Stimulated activated CD4-positive, alpha-beta T cell treated with anti-CD3 and anti-CD28 coated beads, Interleukin-12 subunit alpha, Interleukin-12 subunit beta, amount 100 ng/mL, for 48 hours (primary cell): ENCODE results near the gene DHDH.

ENCODE experiments used
- DNase-seq, 3 donors: peaks; one replicate each; pipeline ENCODE4 v3.0.0-alpha.2; 2020; ENCODE audit warnings: low read depth in 2 of 3, low spot score in 1 of 3

The DHDH gene

DNA sequence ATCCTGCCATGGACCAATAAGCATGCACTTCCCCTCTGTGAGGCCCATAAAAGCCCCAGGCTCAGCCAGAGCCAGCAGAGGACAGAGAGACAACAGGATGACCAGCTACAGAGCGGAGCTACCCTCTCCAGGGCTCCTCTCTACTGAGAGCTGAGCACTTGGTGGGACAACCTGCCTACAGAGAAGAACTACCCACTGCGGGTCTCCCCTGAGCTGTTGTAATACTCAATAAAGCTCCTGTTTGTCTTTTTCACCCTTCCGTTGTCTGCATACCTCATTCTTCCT is 13.7 kb downstream of the DHDH start:
- DNase-seq = no peak

DNA sequence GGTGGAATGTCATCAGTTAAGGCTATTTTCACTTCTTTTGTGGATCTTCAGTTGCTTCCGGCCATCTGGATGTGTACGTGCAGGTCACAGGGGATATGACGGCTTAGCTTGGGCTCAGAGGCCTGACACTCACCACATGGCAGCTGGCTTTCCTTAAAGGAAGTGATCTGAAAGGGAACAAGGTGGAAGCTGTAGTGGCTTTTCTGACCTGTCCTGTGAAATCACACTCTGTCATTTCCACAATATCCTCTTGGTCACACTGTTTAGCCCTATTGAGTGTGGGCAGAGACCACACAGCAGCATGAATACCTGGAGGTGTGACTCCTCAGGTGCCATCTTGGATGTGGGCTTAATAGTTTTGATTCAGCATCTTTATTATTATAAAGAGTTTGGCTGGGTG is 16.7 kb downstream of the DHDH start:
- no peak for DNase-seq

DNA sequence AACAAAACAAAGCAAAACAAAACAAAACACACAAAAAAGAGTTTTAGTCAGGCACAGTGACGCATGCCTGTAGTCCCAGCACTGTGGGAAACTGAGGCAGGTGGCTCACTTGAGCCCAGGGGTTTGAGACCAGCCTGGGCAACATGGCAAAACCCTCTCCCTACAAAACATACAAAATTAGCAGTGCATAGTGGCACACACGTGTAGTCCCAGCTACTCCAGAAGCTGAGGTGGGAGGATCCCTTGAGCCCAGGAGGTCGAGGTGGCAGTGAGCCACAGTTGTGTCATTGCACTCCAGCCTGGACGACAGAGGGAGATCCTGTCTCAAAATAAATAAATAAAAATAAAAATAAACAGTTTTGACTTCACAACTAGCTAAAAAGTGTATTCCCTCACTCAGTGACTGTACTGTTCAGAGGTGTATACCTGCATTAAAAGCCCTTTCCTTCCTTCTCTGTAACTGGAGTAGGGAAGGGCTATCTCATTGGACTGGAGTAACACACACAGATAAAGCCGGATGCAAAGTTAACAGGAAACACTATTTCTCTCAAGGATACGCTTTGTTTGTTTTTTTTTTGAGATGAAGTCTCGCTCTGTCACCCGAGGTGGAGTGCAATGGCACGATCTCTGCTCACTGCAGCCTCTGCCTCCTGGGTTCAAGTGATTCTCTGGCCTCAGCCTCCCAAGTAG is 17.5 kb downstream of the DHDH start:
- DNase-seq = no peak

DNA sequence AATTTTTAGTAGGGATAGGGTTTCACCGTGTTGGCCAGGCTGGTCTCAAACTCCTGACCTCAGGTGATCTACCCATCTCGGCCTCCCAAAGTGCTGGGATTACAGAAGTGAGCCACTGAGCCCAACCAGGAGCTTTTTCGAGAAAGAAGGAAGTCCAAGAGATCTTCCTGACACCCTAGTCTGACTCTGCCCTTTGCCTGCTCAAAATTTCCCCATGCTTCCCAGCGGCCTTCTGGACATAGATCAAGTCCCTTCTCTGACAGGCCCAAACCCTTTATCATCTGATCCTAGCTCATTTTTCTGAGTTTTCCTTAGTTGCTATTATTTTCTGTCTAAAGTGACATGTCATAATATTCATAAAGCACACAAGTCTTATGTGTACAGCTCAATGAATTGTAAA is 19.6 kb downstream of the DHDH start:
- no peak for DNase-seq

DNA sequence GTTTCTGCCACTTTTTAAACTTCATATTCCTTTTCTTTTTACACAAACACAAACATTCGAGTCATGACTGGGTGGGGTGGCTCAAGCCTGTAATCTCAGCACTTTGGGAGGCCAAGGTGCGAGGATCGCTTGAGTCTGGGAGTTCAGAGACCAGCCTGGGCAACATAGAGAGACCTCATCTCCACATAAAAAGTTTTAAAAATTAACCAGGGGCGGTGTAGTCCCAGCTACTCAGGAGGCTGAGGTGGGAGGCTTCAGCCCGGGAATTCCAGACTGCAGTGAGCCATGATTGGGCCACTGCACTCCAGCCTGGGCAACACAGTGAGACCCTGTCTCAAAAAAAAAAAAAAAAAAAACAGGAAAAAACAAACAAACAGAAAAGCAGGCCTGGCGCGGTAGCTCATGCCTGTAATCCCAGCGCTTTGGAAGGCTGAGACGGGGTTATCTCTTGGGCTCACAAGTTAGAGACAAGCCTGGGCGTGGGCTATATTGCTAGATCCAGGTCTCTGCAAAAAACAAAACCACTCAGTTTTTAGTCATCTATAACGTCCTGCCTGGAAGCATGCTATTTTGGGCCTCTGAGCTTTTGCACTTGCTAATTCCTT is 20.6 kb downstream of the DHDH start:
- DNase-seq = no peak

DNA sequence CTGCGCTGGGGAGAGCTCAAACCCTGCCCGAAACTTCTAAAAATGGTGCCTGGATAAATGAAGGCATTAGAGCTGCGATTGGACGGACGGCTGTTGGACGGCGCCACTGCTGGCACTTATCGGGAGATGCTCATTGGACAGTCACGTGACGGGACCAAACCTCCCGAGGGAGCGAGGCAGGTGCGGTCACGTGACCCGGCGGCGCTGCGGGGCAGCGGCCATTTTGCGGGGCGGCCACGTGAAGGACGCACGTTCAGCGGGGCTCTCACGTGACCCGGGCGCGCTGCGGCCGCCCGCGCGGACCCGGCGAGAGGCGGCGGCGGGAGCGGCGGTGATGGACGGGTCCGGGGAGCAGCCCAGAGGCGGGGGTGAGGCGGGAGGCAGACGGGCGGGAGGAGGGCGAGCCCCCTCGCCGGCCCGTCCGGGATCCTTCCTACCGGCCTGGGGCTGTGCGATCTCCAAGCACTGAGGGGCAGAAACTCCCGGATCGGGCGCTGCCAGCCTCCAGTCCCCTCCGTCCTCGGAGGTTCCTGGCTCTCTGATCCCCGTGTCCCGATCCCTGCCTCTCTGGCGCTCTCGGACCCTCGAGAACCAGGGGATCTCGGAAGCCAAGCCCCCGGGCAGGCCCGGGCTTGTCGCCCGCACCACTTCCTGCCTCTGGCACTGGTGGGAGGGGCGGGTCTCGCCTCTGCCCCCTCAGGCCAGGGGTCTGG is 21.3 kb downstream of the DHDH start, which contains the start of gene BAX:
Gene BAX, plus strand, starts transcription at position 281 of the 713 bp plus-strand sequence. Its CDS starts 54 bp downstream, at position 335.
- DNase-seq = peak; percentile 94 to 97 (median 95)

DNA sequence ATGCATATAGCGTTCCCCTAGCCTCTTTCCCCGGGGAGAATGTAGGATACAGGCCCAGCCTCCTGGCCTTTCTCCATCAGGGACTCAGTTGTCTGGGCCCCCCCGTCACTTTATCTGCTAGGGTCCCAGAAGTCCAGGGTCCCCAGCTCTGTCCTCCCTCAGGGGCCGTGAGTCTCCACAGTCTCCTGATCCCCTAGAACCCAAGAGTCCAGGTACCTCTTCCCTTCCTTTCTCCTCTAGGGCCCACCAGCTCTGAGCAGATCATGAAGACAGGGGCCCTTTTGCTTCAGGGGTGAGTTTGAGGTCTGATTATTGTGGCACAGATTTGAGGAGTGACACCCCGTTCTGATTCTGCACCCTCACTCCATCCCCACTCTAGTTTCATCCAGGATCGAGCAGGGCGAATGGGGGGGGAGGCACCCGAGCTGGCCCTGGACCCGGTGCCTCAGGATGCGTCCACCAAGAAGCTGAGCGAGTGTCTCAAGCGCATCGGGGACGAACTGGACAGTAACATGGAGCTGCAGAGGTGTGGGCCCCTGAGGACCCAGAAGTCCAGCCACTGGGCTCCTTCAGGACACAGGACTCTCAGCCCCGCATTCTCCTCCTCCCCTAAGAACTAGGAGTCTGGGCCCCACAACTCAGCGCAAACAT is 21.9 kb downstream of the DHDH start:
- DNase-seq = no peak

DNA sequence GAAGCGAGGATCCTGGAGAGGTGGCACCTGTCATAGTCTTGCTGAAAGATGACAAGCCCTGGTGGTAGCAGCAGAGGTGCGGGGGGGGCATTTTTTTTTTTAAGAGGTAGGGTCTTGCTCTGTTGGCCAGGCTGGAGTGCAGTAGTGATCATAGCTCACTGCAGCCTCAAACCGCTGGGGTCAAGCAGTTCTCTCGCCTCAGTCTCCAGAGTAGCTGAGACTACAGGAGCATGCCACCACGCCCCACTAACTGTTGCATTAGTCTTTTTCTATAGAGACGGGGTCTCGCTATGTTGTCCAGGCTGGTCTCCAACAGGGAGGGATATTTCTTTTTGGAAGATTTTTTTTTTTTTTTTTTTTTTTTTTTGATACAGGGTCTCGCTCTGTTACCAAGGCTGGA is 24.5 kb downstream of the DHDH start:
- no peak for DNase-seq

DNA sequence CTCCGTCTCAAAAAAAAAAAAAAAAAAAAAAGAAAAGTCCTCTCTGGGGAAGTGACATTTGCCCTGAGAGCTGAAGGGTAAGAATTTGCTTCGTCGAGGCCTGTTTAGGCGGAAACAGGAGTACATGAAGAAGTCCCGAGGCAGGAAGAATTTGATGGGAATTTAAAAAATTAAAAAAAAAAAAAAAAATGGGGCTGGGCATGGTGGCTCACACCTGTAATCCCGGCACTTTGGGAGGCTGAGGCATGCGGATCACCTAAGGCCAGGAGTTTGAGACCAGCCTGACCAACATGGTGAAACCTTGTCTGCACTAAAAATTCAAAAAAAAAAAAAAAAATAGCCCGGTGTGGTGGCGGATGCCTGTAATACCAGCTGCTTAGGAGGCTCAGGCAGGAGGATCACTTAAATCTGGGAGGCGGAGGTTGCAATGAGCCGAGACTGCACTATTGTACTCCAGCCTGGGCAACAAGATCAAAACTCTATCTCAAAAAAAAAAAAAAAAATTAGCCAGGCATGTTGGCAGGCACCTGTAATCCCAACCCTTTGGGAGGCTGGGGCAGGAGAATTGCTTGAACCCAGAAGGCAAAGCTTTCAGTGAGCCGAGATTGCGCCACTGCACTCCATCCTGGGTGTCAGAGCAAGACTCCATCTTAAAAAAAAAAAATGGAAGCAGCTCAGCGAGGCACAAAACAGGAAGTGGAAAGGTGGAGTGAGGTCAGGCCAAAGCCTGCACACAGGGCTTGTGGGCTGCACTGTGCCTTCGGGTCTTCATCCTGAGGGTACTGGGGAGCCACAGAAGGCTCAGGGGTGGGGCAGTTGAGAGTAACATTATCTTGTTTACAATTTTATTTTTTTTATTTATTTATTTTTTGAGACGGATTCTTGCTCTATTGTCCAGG is 26.1 kb downstream of the DHDH start:
- DNase-seq = no peak

DNA sequence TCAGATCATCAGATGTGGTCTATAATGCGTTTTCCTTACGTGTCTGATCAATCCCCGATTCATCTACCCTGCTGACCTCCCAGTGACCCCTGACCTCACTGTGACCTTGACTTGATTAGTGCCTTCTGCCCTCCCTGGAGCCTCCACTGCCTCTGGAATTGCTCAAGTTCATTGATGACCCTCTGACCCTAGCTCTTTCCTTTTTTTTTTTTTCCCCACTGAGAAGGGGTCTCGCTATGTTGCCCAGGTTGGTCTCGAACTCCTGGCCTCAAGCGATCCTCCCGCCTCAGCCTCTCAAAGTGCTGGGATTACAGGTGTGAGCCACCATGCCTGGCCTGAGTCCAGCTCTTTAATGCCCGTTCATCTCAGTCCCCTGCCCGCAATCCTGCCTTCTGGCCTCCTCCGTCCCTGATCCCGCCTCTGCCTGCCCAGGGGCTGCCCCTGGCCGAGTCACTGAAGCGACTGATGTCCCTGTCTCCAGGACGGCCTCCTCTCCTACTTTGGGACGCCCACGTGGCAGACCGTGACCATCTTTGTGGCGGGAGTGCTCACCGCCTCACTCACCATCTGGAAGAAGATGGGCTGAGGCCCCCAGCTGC is 27.7 kb downstream of the DHDH start:
- DNase-seq = no peak

DNA sequence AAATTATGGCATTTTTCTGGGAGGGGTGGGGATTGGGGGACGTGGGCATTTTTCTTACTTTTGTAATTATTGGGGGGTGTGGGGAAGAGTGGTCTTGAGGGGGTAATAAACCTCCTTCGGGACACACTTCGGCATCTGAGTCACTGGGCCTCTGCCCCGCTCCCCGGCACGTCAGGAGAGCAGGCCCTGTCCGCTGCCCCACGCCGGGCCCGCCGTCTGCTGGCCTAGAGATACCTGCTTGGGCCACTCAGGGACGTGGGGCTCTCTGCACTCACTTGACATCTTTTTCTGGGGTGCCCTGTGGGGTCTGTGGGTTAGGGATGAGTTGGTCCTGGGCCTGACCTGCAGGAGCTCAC is 28.2 kb downstream of the DHDH start:
- no peak for DNase-seq

DNA sequence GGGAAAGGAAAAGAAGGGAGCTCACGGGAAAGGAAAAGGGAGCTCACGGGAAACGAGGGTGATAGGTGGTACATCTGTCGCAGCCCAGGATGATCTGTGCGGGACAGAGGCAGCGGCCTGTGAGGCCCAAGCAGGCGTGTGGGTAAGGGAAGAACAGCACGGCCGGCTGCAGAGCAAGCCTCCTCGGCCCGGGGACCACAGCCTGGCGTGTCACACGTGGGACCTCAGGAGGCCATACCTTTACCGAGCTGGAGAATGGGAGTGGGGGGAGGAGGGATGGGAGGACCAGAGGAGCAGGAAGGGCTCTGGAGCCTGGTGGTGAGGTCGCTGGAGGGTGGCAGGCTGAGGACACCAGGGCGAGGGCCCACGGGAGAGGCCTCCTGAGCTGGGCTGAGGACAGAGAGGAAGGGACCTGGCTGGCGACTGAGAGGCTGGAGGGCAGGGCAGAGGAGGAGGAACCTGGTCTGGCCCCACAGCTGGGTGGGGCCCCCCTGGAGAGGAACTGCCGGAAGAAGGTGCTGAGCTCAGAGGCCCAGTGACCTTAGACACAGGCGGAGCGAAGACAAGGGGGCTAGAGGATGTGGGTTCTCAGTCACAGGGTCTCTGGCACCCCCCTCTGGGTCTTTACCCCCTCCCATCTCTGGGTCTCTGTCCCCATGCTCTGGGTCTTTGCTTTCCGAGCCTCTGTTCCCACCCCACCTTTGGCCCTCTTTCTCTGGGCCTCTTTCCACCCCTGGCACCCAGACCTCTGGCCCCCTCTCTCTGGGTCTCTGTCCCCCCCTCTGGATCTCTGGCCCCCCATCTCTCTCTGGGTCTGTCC is 28.7 kb downstream of the DHDH start:
- peak in 1 of 3 donors; percentile 54 for DNase-seq

DNA sequence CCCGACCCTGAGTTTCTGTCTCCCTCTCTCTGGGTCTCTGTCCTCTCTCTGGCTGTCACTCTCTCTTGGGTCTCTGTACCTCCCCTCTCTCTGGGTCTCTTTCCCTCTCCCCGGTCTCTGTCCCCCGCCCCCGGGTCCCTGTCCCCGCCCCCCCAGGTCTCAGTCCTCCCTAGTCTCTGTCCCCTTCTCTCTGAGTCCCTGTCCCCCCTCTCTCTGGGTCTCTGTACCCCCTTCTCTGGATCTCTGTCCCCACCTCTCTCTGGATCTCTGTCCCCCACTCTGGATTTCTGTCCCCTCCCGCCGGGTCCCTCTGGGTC is 29.3 kb downstream of the DHDH start:
- DNase-seq = no peak

DNA sequence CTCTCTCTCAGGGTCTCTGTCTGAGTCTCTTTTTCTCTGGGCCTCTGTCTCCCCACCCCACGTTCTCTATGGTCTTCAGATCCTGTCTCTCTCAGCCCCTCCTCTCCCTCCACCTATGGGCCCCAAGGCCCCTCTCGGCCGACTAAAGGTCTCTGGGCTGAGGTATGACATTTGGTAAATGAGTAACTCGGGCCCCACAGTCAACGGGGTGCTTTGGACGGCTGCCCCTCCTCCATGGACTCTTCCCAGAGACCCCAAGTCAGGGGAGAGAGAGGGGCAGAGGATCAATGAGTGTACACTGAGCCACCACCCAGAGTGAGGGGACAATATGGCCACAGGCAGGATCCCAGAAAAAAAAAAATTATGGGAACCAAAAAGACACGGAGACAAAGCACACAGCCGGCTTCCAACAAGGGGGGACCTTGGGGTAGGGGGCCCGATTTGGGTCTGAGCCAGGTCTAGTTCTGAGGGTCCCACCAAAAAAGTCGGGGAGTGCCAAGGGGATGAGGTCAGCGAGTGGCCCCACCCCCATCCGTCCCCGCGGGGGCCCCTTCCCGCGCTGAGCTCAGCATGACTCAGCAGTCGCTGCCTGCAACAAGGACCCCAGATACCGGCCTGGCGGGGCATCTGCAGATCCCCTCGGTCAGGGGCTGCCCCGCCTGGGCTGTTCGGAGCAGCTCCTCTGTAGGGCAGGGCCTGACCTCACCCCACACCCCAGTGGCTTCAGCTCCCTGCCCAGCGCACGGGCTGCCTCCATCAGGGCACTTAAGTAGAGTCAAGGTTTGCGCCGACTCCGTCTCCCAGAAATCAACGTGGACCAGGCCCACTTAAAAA is 30.1 kb downstream of the DHDH start:
- peak; percentile 56 to 61 (median 58) for DNase-seq

DNA sequence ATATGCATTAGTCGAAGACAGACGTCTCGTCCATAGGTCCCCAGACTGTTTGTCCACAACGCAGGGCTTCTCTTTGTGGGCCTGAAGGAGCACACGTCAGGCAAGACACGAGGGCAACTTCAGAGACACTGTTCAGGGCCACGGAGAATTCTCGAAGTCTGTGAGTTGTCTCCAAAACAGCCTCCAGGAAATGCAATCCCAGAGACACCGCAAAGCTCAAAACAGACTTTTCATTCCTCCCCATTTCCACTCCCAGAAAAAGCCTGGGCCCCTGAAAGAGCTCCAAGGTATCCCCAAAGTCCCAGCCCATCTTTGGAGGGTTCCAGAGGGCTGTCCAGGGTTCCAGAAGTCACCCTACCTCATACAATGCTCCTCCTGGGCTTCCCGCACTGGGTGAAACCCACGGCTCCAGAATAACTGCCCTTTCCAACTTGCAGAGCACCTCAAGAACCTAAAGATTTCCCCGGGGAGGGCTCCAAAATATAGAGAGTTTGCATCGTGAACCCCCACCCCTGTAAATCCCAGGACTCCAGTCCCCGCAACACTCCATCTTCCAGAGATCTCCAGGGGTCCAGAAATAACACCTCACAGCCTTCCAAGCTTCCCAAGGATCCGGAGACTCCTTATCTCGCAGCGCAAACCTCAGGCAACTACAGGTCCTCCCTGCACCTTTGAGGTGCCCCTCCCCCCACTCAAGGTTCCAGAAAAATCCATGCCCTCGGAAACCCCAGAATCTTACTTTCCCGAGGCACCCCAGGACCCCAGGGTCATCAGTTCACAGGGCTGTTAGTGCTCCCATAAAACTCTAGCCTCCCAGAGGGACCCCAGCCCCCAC is 30.9 kb downstream of the DHDH start:
- DNase-seq = no peak

DNA sequence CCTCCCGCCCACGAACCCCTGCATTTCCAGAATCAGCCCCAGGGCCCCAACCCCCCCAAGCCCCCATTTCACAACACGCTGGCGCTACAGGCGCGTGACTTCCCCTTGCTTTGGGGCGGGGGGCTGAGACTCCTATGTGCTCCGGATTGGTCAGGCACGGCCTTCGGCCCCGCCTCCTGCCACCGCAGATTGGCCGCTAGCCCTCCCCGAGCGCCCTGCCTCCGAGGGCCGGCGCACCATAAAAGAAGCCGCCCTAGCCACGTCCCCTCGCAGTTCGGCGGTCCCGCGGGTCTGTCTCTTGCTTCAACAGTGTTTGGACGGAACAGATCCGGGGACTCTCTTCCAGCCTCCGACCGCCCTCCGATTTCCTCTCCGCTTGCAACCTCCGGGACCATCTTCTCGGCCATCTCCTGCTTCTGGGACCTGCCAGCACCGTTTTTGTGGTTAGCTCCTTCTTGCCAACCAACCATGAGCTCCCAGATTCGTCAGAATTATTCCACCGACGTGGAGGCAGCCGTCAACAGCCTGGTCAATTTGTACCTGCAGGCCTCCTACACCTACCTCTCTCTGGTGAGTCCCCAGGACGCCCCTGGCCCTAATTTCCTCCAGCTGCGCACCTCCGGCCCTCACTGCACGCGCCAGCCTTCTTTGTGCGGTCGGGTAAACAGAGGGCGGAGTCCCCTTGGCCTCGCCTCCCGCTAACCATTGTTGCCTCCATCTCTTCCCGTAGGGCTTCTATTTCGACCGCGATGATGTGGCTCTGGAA is 31.7 kb downstream of the DHDH start, which contains the start of gene FTL:
Gene FTL, plus strand, starts transcription at position 270 of the 766 bp plus-strand sequence. Its CDS starts 199 bp downstream, at position 469.
- peak; percentile 83 to 89 (median 84) for DNase-seq

DNA sequence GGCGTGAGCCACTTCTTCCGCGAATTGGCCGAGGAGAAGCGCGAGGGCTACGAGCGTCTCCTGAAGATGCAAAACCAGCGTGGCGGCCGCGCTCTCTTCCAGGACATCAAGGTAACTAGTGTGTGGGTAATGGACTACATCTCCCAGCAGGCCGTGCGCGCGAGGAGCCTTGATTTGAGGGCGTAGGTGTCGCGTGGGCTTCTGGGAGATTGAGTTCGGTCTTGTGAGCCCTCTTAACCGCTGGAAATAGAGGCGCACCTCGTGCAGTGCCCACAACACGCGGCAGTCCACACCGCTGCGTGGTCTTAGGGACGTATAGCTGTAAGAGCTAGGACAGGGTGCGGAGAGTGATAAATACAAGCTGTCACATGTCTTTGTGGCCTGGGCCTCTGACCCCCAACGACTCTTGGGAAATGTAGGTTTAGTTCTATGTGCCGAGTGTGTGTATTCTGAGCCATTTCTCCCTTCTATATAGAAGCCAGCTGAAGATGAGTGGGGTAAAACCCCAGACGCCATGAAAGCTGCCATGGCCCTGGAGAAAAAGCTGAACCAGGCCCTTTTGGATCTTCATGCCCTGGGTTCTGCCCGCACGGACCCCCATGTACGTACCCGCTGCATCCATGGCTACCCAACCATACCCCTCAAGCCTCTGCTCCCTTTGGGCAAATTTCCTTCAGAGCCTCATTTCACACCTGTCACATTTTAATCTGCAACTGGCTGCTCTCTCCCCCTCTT is 32.5 kb downstream of the DHDH start:
- peak; percentile 82 to 84 (median 84) for DNase-seq
